ES-I3 (cell line): ENCODE results near the gene TTLL3.
A peak's percentile ranks its signal among the peaks of the same experiment; 100 is the strongest.

Source experiments
- H3K36me3 ChIP-seq: 2 replicates; pipeline ENCODE4 v1.6.1; 2013; ENCODE audit warnings: mild to moderate bottlenecking, low read length, control low read depth, moderate library complexity; ENCODE audit not compliant: insufficient read depth
- H3K4me1 ChIP-seq: 2 replicates; pipeline ENCODE4 v1.6.1; 2013; ENCODE audit warnings: mild to moderate bottlenecking, control low read depth, low read length; ENCODE audit not compliant: insufficient read depth
- H3K9ac ChIP-seq: 2 replicates; pipeline ENCODE4 v1.6.1; 2013; ENCODE audit warnings: low read depth, mild to moderate bottlenecking, low read length, moderate library complexity
- H3K9me3 ChIP-seq: 2 replicates; pipeline ENCODE4 v1.6.1; 2013; ENCODE audit warnings: mild to moderate bottlenecking, low read length, moderate library complexity; ENCODE audit not compliant: control insufficient read depth, insufficient read depth

TTLL3 gene

GRCh38 chr3:9807981-9808344 is 2.1 kb upstream of the TTLL3 start:
- no peak overlapping the region for H3K9ac ChIP-seq
- peaks cover 6% of the 10 kb centered on the region; the same call in 1 of the 2 replicates for H3K4me1 ChIP-seq
- H3K36me3 ChIP-seq, result peaks cover 24% of the 10 kb centered on the region
- H3K9me3 ChIP-seq, result no peaks in the 10 kb centered on the region

DNA sequence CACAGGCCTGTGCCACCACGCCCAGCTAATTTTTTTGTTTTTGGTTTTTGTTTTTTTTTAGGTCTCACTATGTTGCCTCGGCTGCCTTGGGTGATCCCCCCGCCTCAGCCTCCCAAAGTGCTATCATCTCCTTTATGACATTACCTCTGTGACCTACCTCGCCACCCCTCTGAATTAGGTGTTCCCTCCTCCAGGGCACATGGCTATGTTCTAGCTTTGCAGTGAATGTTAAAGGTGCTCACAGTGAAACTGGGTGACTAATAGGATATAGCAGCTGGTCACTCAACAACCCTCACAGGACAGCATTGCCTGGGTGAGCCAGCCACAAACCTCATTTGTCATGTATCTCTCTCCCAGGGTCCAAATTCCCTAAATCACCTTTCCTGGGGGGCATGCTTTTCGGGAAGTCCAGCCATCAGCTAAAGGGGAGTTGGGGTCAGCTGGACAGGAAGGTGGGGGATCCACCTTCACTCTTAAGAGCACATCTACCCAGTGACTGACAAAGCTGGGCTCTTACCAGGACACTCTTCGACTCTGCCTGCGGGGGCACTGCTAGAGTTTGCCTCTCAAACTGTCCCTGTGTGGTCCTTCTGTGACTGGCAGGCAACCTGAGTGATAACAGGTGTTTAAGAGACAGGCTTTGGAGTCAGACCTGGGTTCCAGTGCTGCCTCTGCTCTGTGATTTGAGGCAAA is 1.6 kb upstream of the TTLL3 start:
- Histone ChIP-seq H3K36me3 (peaks cover 20% of the 10 kb centered on the region), H3K9me3 (no peaks in the 10 kb centered on the region), H3K9ac (no peak overlapping the region), H3K4me1 (peaks cover 6% of the 10 kb centered on the region; the same call in 1 of the 2 replicates)

DNA sequence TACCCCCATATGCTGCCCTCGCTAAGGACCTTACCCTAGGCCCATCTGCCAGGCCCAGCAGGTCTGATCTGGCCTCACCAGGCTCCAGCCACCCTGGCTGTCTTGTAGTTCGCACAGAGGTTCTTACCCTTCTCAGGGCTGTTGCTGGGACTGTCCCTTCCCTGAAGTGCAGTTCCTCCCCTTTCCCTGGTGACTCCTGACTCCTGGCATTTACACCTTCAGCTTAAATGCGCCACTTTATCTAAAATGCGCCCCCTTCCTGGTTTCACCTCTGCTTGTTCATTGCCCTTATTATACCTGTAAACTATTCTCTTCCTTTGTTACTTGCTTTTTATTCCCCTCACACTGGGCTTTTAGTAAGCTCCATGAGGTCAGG is 835 bp upstream of the TTLL3 start:
- no peaks in the 10 kb centered on the region for H3K9me3 ChIP-seq
- H3K4me1 ChIP-seq, result peaks cover 6% of the 10 kb centered on the region; the same call in 1 of the 2 replicates
- H3K36me3 ChIP-seq, result peaks cover 18% of the 10 kb centered on the region
- peak overlapping the region; percentile 60; the same call in 1 of the 2 replicates for H3K9ac ChIP-seq

DNA sequence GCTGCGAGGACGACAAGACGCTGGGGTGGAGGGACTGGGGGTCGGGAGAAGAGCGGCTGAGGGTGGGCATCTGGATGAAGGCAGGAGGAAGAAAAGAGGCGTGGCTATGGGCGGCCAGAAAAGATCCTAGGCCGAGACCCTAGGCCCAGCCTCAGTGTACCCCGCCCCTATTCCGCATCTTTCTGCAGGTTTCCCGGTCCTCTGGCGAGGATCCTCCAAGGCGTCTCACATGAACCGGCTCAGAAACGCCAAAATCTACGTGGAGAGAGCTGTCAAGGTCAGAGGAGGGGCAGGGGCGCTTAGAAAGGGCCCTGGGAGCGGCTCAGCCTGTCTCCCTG is 340 bp downstream of the TTLL3 start:
- Histone ChIP-seq H3K4me1 (peaks cover 6% of the 10 kb centered on the region; the same call in 1 of the 2 replicates), H3K9ac (peak overlapping the region; percentile 60), H3K9me3 (no peaks in the 10 kb centered on the region), H3K36me3 (peaks cover 6% of the 10 kb centered on the region)

- H3K9me3 ChIP-seq, result no peaks in the 10 kb centered on the region
- peaks cover 2% of the 10 kb centered on the region for H3K36me3 ChIP-seq
- peak overlapping the region; percentile 60; the same call in 1 of the 2 replicates for H3K9ac ChIP-seq
- H3K4me1 ChIP-seq, result peaks cover 6% of the 10 kb centered on the region; the same call in 1 of the 2 replicates
Observed at GRCh38 chr3:9810846-9811245, 784 bp downstream of the TTLL3 start.

GRCh38 chr3:9812870-9813483 is 2.9 kb downstream of the TTLL3 start:
- Histone ChIP-seq H3K9me3 (no peaks in the 10 kb centered on the region), H3K9ac (no peak overlapping the region), H3K36me3 (no peaks in the 10 kb centered on the region)

GRCh38 chr3:9815986-9816385 is 5.9 kb downstream of the TTLL3 start:
- H3K9me3 ChIP-seq, result no peaks in the 10 kb centered on the region

More at GRCh38 chr3:9812870-9813483, 2.9 kb downstream of the TTLL3 start:
- H3K4me1 ChIP-seq, result peaks cover 6% of the 10 kb centered on the region; the same call in 1 of the 2 replicates

GRCh38 chr3:9817436-9817835 is 7.4 kb downstream of the TTLL3 start:
- H3K9ac ChIP-seq, result no peak overlapping the region
- H3K36me3 ChIP-seq, result no peaks in the 10 kb centered on the region
- H3K9me3 ChIP-seq, result no peaks in the 10 kb centered on the region
- H3K4me1 ChIP-seq, result no peaks in the 10 kb centered on the region

More at GRCh38 chr3:9815986-9816385, 5.9 kb downstream of the TTLL3 start:
- H3K4me1 ChIP-seq, result no peaks in the 10 kb centered on the region
- H3K9ac ChIP-seq, result no peak overlapping the region
- H3K36me3 ChIP-seq, result no peaks in the 10 kb centered on the region

DNA sequence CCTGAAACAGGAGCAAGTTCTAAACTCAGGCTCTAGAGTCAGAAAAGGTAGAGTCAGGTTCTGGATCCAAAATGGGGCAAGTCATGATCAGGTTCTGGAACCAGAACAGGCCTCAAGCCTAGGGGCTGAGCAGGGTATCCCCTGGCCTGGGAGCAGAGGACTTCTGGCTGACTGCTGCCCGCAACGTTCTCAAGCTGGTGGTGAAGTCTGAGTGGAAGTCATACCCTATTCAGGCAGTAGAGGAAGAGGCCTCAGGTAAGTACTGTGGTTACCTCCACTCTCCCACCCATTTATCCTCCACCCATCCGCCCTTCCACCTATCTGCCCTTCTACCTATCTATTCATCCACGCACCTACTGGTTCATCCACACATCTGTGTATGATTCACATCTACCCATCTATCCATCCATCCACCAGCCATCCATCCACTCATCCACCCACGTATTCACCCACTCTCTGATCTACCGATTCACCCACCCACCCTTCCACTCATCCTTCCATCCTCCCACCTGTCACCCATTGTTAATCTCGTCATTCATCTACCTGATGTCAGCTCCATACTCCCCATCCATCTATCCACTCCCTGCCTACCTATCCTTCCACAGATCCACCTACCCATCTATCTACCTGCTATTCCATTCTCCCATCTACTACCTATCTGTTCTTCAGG is 8.7 kb downstream of the TTLL3 start:
- Histone ChIP-seq H3K9me3 (no peaks in the 10 kb centered on the region), H3K36me3 (no peaks in the 10 kb centered on the region), H3K4me1 (no peaks in the 10 kb centered on the region), H3K9ac (no peak overlapping the region)

- Histone ChIP-seq H3K9me3 (no peaks in the 10 kb centered on the region), H3K36me3 (no peaks in the 10 kb centered on the region), H3K9ac (no peak overlapping the region), H3K4me1 (no peaks in the 10 kb centered on the region)
Observed at GRCh38 chr3:9820543-9820942, 10.5 kb downstream of the TTLL3 start.

DNA sequence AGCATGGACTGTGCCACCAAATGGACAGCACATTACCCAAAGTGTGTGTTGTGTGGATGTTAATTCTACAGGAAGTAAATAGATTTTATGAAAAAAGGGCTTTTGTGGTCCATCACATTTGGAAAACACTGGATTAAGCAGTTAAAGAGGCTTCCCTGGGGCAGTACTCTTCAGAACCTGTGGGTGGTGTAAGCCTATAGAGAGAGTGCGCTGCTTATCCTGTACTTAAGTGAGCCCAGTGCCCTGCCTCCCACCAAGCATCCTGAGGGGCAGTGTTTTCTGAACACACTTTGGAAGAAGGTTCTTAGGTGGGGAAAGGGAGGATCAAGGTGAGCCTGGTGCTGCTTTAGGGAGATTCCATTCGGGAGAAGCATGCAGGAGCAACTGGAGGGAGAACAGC is 10.9 kb downstream of the TTLL3 start:
- Histone ChIP-seq H3K36me3 (no peaks in the 10 kb centered on the region), H3K9me3 (no peaks in the 10 kb centered on the region), H3K4me1 (no peaks in the 10 kb centered on the region), H3K9ac (no peak overlapping the region)

DNA sequence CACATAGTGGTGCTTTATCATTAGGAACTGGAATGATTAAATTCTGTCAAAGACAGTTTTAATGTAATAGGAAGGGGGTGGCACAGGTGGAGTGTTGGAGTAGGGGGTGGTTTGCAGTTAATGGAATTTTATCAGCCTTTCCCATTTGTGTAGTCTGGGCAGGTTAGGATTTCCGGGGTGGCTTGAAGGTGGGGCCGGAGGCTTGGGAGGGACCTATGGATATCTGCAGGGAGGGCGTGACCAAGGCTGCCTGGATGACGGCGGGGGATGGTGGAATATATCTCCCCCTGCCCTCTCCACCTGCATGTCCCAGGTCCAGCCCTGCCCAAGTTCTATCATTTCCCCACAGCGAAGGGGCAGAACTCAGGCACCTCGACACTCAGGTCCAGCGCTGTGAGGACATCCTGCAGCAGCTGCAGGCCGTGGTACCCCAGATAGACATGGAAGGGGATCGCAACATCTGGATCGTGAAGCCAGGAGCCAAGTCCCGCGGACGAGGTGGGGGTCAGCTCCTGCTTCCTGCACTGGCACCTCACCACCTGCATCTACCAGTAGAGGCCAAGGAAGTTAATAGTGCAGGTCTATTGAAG is 15.5 kb downstream of the TTLL3 start:
- Histone ChIP-seq H3K9ac (no peak overlapping the region), H3K36me3 (no peaks in the 10 kb centered on the region), H3K9me3 (no peaks in the 10 kb centered on the region), H3K4me1 (no peaks in the 10 kb centered on the region)

DNA sequence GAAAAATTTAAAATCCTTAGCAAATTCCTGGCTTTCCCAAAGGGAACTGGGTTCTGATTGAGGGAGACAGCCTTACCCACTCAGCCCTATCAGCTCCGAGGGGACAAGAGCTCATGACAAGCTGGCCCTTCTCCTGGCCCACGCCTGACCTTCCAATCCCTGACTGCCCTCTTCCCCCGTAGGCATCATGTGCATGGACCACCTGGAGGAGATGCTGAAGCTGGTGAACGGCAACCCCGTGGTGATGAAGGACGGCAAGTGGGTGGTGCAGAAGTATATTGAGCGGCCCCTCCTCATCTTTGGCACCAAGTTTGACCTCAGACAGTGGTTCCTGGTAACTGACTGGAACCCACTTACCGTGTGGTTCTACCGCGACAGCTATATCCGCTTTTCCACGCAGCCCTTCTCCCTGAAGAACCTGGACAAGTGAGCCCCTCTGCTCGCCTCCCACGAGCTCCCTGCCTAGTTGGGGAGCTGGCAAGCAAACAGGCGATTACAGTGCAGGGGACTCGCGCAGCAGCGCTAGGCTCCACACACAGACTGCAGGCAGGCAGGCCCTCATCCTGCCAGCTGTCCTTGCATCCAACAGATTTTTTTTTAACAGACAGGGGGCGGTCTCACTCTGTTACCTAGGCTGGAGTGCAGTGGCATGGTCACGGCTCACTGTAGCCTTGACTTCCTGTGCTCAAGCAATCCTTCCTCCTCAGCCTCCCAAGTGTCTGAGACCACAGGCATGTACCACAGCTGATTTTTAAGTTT is 16.9 kb downstream of the TTLL3 start:
- H3K9ac ChIP-seq, result no peak overlapping the region
- no peaks in the 10 kb centered on the region for H3K4me1 ChIP-seq
- H3K9me3 ChIP-seq, result no peaks in the 10 kb centered on the region
- H3K36me3 ChIP-seq, result no peaks in the 10 kb centered on the region
